NK-92 treated with Interleukin-12 subunit alpha and Interleukin-12 subunit beta, amount 100 ng/mL, for 24 hours (cell line): ENCODE data around the gene NAP1L1.

Experiments
- DNase-seq: peaks from one replicate; lab custom pipeline; 2025; lab: John Stamatoyannopoulos, UW

Gene NAP1L1

DNA sequence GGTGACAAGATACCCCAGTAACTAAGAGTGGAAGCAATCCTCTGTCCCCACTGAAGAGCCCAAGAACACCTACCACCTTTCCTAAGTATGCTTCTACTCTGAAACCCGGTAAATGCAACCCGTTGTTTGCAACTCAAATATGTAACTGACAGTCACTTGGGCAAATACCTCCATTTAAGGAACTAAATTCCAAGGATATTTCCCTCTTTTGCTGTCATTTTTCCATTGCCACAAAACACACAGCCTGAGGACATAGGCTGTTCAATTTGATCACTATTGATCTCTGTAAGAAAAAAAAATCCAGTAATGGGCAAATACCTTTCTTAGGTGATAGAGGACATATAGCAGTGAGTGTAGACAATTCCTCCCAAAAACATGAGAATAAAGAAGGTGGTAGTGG is 46.3 kb downstream of the NAP1L1 start:
- DNase-seq = no peak

DNA sequence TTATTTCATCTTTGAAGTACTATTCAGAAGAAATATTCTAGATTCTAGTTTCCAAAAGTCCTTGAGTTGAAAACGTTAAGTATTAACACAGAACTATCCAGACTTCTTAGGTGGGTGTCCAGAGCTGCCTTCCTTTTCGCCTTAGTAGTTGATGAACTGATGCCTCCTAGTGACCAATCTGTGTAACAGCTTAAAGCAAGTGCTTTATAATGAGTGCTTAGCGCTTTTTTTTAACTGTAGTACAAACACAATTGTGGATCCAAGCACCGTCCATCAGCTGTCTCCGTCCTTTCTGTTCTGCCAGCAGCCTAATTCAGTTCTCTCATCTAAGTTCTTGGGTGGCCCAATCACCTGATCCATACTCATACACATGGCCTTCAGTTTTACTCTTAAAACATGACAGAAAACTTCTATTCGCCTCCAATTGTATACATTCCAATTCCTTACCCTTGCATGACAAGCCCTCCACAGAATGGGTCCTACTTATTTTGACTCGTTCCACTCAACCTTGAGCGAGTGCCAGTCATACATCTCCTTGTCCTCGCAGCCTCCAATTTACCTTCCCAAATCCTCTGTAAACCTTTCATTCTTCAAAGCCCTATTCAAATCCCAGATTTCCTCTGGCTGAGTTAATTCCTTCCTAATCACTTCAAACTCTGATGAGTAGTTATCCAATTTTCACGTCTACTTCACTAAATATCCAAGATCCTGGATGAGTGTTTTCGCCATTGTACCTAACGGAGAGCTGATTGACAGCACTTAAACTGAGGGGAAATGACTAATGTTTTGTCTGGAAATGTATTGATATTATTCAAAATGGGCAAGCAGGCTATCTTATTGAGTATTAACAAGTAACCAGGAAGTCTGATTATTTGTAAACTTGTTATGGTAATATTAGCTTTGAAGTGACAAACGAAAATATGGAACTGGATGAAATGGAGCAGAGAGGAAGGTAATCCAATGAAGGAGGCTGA is 47.1 kb downstream of the NAP1L1 start:
- DNase-seq = no peak

DNA sequence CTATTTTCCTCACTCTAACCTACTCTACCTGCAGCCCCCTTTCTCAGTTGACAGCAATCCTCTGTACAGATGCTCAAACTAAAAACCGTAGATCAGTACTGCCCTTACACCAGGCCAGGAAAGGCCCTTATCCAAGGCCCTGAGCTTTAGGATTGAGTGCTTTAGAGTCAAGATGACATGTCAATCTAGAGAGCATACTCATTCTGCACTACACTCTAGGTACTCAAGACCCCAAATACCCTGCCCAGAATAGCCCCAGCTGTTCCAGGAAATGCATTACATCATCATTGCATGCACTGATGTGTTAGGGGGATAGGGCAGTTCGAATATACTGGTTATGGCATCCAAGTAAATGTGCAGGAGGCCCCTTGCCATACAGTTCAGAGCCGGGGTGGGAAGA is 49.4 kb downstream of the NAP1L1 start:
- no peak for DNase-seq

DNA sequence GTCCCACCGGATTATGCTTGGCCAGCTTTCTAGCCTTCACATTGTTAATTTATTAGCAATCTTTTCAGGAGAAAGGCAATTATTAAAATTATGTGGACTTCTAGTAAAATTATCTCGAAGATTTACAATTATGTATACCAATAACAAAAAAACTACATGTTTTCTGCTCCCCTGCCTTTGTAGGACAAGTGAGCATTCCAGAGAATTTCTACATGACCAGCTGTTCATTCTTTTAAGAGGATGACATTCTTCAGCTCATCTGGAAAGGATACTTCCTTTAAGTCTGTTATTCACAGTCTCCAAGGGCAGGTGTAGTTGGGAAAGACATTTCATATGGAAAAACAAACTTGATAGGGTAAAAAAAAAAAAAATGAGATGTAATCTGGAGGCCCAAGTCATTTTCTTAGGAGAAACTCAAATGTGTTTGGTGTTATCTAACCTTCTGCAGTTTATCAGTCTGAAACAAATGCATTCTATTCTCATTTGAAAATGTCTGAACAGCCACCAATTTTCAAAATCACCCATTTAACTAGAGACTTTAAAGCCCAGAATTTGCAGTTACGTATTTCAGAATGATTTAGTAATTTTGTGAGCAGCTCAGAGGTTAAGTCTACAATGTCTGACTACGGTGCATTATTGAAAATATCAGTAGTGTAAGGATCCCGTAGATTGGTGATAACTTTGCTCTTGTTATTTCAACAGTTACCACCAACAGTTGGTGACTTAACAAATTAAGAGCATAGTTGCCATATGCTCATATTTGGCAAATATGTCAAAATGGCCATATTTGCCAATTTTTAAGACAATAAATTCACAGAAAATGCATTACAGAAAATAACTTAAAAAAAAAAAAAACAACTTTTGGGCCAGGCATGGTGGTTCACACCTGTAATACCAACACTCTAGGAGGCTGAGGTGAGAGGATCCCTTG is 51.1 kb downstream of the NAP1L1 start:
- DNase-seq = no peak

DNA sequence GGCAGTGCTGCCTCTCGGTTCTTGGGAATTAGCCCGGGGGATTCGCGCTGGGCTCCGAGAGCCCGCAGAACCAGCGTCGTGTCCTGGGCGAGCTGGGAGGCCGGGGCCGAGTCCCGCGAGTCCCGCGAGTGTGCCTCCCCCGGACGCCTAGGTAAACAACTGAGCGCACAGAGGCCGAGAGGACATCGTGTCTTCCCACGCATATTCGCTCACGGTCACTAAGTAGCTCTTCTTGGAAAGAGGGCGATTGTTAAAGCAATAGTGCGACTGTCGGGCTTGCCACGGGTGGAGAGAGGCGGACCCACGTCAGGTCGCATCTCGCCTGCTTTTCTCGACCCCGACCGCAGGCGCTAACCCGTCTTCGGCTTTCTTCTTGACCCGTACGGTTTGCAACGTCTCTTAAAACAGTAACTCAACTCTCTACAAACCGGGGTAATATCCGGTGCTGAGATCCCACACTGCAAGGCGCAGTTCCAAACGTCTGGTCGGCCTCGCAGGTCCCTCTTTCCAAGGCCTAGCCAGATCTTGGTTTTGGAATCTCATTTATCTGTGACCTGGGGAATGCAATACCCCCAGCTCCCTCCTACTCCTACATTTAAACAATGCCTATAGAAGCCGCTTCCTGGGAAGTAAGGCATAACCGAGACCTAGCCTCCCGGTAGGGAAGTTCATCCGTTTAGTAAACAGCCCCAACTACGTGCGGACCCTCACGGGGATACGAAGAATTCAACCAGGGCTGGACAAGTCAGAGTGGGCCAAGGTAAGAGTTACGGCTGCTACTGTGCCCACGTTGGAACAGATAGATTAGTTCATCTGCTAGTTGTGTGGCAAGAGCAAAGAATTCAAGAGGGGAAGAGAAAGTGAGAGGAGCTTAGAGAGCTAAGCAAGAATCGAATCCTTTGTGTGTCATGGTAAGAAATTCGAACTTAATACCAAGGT is 52.2 kb downstream of the NAP1L1 start:
- DNase-seq = no peak

DNA sequence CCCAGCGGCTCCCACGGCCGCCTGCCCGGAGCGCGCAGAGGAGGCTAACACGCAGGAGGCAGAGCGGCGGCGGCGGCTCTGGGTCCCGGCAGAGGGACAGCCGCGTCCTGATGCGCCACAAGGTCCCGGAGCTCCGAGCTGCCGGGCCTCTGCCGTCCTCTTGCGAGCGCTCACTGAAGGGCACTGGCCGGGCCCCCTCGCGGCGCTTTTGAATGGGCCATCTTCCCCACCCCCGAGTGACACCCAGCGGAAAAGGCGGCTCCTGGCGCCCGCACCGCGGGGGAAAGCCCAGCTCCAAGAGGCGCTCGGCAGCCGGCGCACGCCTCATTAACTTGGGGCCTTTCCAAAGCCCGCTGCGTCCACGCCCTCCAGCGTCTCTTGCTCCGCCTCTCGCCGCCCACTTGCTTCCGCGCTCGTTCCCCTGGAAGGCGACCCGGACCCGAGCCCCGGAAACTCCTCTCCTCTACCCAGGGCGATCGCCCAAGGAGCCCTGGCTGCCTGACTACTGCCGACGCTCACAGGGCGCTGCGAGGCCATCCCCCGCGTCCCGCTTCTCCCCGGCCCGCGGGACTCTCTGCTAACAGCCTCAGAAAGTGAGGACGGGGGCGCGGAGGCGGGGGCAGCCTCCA is 53.0 kb downstream of the NAP1L1 start, which contains the start of gene PHLDA1:
Gene PHLDA1, minus strand, starts transcription at position 363 of the 629 bp plus-strand sequence.
- peak; percentile 91 for DNase-seq

DNA sequence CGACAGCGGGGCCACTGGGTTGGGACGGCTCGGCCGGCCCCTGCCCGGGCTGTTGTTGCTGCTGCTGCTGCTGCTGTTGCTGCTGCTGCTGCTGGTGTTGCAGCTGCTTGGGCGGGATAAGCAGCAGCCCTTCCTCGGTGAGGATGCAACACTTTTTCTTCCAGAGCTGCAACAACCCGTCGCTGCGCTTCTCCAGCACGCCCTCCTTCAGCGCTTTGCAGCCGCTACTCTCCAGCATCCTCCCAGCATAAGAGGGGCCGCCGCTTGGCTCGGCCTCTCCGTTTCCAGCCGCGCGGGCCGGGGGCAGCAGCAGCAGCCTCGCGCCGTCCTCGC is 53.4 kb downstream of the NAP1L1 start:
- no peak for DNase-seq

DNA sequence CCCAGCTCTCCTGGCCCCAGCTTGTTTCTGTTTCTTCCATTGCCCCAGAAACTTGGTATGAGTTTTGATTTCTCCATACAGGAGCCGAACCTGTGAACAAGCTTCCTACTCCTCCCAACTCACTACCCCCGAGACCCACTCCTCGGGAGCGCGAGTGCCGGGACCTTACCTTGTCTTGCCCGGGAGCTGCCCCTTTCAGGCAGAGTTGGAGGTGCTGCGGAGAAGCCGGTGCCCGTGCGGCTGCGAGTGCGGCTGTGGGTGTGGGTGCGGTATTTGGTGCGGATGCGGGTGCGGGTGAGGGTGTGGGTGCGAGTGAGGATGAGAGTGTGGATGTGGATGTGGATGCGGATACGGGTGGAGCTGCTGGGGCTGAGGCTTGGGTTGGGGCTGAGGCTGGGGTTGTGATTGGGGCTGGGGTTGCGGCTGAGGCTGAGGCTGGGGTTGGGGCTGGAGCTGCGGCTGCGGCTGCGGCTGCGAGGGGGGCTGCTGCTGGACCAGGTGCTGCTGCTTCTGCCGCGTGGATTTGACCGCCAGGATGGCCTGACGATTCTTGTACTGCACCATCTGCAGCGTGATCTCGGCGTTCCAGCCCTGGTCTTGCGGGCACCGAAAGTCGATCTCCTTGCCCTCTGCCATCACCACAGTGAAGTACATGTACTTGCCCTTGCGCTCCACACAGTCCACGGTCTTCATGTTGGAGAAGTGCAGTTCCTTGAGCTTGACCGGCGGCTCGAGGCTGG is 54.0 kb downstream of the NAP1L1 start:
- peak; percentile 39 for DNase-seq

DNA sequence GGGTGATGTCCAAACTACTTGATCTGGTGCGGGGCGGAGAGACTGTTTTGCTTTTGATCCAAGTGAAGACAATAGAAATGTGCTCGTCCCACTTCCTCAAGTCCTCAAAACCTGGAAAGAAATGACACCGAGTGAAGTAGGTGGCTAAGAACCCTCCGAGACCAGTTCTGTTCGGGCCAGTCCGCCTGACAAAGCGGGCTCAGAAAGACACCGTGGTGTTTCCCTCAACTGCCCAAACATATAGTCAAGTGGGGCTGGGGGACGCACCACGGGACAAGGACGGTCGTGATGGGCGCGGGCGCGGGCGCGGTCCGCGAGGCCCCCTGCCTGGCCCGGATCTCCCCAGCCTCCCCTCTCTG is 54.5 kb downstream of the NAP1L1 start:
- peak; percentile 39 for DNase-seq

DNA sequence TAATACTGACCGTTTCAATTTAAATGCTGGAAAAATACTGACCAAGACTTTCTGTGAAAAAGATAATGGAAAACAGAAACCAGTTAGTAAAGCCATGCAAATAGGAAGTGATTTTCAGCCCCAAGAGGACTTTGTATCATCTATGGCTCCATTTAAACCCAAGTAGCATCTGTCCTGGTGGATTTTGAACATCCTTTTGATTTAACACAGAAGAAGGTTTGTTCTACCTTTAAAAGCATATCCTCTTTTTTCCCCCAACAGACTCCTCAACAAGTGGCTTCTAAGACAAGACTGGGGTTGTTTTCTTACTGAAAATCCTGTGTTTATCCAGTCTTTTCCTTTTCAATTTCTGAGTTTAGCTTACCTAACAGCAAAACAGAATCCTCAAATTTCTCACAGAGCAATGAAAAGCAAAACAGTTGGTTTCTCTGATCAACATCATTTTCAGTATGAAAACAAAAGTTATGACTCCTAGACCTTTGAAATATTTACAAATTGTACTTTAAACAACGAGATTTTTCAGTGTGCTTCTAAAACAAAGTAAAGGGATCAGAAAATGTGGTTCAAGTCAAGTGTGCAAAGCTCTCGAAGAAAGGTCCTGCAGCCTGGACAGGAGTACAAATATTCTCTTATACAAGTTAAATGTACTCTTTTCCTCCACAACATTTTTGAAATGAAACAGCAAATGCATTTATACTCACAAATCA is 55.8 kb downstream of the NAP1L1 start:
- no peak for DNase-seq

DNA sequence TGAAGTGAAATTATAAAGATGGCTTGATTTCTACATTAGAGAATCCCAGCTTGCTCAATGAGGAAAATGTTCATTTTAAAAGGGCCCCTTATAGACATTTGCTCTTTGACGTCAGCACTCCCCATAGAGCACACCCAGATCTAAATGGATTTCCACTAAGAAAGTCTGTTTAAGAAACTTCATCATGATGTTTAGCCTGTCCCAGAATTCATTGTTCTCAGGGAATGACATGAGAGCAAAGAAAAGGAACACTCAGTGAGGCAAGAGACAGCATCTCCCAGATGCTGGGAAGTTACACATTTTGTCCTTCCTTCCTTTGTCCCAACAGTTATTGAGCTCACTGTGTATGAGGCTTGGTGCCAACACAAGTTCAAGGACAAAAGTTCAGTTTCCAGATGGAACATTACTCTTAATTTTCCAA is 57.8 kb downstream of the NAP1L1 start:
- DNase-seq = no peak

DNA sequence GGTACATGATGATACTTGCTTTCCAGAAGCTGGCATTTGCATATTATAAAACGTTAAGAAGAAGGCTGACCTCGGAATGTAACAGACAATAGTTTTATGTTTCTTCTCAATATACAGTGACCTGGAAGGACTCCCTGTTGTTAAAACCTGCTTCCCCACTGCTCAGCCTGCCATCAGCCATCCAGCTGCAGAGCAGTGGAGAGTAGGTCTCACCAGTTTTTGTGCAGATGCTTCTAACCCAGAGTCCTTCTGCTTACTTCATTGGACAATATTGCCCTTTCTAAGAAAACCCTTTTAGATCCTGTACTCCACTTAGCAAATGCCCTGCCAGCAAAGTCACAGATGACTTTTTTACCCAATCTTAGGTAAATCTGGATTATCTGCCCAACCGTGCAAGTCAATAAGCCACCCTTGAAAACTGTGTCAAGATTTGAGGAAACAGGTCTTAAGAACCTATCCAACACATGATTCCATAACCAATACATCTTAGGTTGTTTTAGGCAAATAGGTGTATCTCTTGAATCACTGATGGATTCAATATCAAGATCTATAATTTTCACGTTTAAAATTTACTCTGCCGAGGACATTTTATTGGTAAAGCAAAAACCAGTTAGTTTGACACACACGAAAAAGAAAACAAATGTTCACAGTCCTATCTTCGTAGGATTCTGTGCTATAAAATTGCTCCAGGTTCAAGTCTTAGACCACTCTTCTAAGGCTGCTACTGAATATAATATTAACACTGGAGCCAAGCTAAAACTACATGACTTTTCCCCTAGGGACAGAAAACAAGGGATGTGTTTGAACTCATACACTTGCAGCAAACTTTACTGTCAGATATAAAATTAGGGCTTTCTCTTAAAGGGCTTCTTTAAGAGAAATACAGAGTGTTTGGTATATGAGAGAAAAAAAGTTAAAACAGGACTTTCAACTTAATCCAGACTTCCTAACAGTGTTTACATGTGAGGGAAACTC is 58.6 kb downstream of the NAP1L1 start:
- DNase-seq = no peak

DNA sequence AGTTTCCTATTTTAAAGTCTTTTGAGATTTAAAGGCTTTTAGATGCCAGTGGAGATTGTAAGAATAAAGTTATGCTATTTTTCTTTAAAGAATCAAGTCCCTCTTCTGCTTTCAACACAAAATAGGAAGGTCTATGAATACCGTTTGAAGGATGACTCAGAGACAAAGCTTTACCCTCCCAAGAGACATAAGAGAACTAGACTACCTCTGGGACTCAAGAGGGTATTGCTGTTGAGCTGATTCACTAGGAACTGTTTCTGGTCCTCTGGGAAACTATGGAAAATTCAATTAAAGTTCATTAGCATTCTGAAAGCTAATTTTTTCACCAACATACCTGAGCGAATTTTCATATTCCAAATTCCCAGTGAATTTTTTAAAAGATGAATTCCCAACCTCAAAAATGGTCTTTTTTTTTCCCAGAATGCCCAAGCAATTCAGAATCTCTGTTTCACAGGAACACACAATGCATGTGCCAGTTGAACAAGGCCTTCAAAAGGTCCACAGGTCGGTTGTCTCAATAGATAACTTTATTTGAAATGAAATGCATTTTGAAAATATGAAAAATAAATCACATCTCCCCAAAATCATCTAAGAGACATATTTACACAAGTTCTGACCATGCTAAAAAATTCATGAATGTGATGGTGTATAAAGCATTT is 59.4 kb downstream of the NAP1L1 start:
- no peak for DNase-seq

DNA sequence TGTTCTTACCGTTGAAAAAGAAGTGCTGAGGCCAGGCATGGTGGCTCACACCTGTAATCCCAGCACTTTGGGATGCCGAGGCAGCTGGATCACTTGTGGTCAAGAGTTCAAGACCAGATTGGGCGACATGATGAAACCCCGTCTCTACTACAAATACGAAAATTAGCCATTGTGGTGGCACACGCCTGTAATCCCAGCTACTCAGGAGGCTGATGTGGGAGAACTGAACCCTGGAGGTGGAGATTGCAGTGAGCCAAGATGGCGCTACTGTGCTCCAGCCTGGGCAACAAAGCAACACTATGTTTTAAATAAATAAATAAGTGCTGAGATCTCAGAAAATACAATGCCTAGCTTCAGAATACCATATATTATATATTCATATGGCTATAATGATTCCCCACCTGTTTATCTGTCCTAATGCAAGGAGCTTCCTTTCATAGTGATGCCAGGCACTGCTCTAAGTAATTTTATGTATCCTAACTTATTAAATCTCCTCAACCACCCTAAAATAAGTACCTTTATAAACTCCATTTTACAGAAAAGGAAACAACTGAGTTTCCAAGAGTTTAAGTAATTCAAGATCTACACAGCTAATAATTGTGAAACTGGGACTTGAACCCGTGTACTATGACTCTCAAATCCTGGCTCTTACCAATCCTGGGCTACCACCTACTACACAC is 60.2 kb downstream of the NAP1L1 start:
- no peak for DNase-seq

DNA sequence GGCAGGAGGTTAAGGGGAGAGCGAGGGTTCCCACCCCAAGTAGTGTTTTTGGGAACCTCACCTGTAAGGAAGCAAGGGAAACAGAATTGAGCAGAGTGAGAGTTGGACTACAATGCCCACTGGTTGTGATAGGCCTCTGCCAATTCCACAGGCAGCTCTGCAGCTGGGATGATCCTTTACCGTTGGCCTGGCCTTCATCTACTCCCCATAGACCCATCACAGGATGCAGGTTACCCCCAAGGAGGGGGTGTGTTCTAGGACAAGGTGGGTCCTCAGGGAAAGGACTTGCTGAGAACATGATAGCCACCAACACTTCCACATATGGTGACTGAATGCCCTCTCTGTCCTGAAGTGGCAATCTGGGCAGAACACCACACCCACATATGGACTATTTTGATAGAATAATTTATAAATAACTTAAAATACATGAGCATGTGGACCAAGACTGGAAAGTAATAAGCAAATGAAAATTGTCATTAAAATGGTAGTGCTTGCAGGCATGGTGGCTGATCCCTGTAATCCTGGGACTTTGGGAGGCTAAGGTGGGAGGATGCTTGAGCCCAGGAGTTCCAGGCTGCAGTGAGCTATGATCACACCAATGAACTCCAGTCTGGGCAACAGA is 61.3 kb downstream of the NAP1L1 start:
- DNase-seq = no peak

DNA sequence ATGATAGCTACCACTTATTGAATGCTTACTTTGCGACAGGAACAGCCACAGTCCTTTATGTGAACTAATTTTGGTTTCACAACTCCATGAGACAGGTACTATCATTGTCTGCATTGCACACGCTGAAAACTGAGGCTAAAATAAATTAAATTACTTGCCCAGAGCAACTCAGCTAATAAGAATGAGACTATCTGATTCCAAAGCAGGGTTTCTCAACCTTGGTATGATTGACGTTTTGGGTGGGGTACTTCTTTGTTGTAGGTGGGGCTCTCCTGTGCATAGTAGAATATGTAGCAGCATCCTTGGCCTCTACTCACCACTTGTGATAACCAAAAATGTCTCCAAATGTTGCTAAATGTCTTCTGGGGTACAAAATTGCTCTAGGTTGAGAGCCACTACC is 62.0 kb downstream of the NAP1L1 start:
- DNase-seq = no peak
